Smooth muscle cell (in vitro differentiated cells): ENCODE results near the gene ATP5F1E. TPM values are rescaled to one million over a fixed set of nuclear protein-coding genes. Genes with fewer than 3 reads are reported as not detected.

Experiments used
- DNase-seq: peaks from one replicate; lab custom pipeline; 2025; ENCODE audit not compliant: unreplicated experiment; lab: John Stamatoyannopoulos, UW
- H2AFZ ChIP-seq: fragments of 200-600 bp; sonication (generic); 2 replicates; pipeline ENCODE4 v1.6.0; 2016; ENCODE audit warnings: antibody characterized with exemption, low read depth, mild to moderate bottlenecking
- H3F3A ChIP-seq: fragments of 200-600 bp; sonication (generic); 2 replicates; pipeline ENCODE4 v1.6.0; 2017; ENCODE audit warnings: antibody characterized with exemption, low read depth
- H3K27ac ChIP-seq: fragments of 200-600 bp; sonication (generic); 2 replicates; pipeline ENCODE4 v1.5.1; 2016; ENCODE audit warnings: low read depth, mild to moderate bottlenecking
- H3K27me3 ChIP-seq: fragments of 200-600 bp; sonication (generic); 2 replicates; pipeline ENCODE4 v1.6.1; 2016; ENCODE audit warnings: low read depth, mild to moderate bottlenecking
- H3K36me3 ChIP-seq: fragments of 200-600 bp; sonication (generic); 2 replicates; pipeline ENCODE4 v1.5.1; 2016; ENCODE audit warnings: low read depth
- H3K4me1 ChIP-seq: fragments of 200-600 bp; sonication (generic); 2 replicates; pipeline ENCODE4 v1.5.1; 2016; ENCODE audit warnings: low read depth
- H3K4me2 ChIP-seq: fragments of 200-600 bp; sonication (generic); 2 replicates; pipeline ENCODE4 v1.6.0; 2016; ENCODE audit warnings: mild to moderate bottlenecking
- H3K4me3 ChIP-seq: fragments of 200-600 bp; sonication (generic); 2 replicates; pipeline ENCODE4 v1.5.1; 2016; ENCODE audit warnings: mild to moderate bottlenecking
- H3K79me2 ChIP-seq: fragments of 200-600 bp; sonication (generic); 2 replicates; pipeline ENCODE4 v1.6.0; 2016; ENCODE audit warnings: low read depth, mild to moderate bottlenecking
- H3K9ac ChIP-seq: fragments of 200-600 bp; sonication (generic); 2 replicates; pipeline ENCODE4 v1.6.0; 2016; ENCODE audit warnings: low read depth
- H3K9me3 ChIP-seq: fragments of 200-600 bp; sonication (generic); replicated peaks from 2 replicates; pipeline ENCODE4 v1.5.1; 2016; ENCODE audit warnings: low read depth
- H4K20me1 ChIP-seq: fragments of 200-600 bp; sonication (generic); 2 replicates; pipeline ENCODE4 v1.6.0; 2016; ENCODE audit warnings: low read depth
- WGBS: methylation state at CpG from one replicate; pipeline ENCODE4 v1.1.7; 2016; ENCODE audit warnings: low lambda C conversion rate; 5-methylcytosine and 5-hydroxymethylcytosine counted together
- polyA plus RNA-seq: library from polyadenylated mRNA; unstranded; fragments of >200 nt; fragmentation: Nextera tagmentation; extraction: Ambion mirVana; gene quantifications from 2 replicates; pipeline ENCODE4 v1.2.1, GENCODE V29; 2016
- total RNA-seq: library from RNA; depleted of rRNA; stranded (reverse); fragments of >200 nt; gene quantifications from 2 replicates; pipeline ENCODE4 v1.2.3, GENCODE V29; 2014
- TF ChIP-seq, protein P1 (sequence below): fragments of 200-600 bp; sonication (generic); IDR thresholded peaks from 2 replicates; pipeline ENCODE4 v1.5.1; 2017; ENCODE audit warnings: borderline replicate concordance, mild to moderate bottlenecking, antibody characterized with exemption; ENCODE audit not compliant: insufficient read depth, poor library complexity, severe bottlenecking

ATP5F1E gene
- total and polyA plus RNA-seq, 2 experiments from 2014 or later: 48.6 to 265 TPM

DNA sequence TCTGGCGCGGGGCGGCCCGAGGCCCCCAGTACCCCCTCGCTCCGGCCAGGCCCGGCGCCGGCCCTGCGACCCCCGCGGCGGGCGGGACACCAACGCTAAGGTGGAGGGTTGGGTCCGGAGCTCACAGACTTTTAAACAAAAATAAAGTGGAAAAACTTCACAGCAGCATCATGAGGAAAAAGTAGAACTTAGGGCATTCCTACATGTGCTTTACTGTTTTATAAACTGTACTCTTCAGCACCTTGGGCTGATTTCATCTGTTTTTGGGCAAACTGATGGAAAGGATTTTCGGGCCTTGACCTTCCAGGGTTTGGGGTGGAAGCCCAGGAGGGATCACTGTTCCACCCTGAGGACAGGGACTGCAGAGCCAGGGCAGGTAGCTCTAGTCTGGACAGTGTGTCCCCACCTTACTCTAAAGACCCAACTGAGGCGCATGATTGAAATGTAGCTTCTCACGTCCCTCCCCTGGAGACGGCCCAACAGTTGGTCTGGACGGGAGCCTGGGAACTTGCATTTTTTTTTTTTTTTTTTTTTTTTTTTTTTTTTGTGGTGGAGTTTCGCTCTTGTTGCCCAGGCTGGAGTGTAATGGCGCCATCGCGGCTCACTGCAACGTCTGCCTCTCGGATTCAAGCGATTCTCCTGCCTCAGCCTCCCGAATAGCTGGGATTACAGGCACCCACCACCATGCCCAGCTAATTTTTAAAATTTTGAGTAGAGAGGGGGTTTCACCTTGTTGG is 50.3 kb downstream of the ATP5F1E start:
- H3K27ac ChIP-seq: no peak overlapping the region
- no peaks in the 10 kb centered on the region for H3K36me3 ChIP-seq
- peak overlapping the region; percentile 95 for H3K4me3 ChIP-seq
- H3F3A ChIP-seq: no peaks in the 10 kb centered on the region
- H3K27me3 ChIP-seq: no peaks in the 10 kb centered on the region
- WGBS: 24% methylated on average over 24 of the region's 29 CpGs
- H3K79me2 ChIP-seq: peaks cover 45% of the 10 kb centered on the region
- H4K20me1 ChIP-seq: peaks cover 20% of the 10 kb centered on the region
- peak overlapping the region; percentile 70 for H3K9ac ChIP-seq
- H3K4me1 ChIP-seq: no peaks in the 10 kb centered on the region
- H3K9me3 ChIP-seq: no peaks in the 10 kb centered on the region
- peak overlapping the region; percentile 82 for H3K4me2 ChIP-seq
- DNase-seq: no peak
- peak overlapping the region; percentile 82 for H2AFZ ChIP-seq
- TF ChIP-seq, protein P1, sequence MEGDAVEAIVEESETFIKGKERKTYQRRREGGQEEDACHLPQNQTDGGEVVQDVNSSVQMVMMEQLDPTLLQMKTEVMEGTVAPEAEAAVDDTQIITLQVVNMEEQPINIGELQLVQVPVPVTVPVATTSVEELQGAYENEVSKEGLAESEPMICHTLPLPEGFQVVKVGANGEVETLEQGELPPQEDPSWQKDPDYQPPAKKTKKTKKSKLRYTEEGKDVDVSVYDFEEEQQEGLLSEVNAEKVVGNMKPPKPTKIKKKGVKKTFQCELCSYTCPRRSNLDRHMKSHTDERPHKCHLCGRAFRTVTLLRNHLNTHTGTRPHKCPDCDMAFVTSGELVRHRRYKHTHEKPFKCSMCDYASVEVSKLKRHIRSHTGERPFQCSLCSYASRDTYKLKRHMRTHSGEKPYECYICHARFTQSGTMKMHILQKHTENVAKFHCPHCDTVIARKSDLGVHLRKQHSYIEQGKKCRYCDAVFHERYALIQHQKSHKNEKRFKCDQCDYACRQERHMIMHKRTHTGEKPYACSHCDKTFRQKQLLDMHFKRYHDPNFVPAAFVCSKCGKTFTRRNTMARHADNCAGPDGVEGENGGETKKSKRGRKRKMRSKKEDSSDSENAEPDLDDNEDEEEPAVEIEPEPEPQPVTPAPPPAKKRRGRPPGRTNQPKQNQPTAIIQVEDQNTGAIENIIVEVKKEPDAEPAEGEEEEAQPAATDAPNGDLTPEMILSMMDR: no peak

DNA sequence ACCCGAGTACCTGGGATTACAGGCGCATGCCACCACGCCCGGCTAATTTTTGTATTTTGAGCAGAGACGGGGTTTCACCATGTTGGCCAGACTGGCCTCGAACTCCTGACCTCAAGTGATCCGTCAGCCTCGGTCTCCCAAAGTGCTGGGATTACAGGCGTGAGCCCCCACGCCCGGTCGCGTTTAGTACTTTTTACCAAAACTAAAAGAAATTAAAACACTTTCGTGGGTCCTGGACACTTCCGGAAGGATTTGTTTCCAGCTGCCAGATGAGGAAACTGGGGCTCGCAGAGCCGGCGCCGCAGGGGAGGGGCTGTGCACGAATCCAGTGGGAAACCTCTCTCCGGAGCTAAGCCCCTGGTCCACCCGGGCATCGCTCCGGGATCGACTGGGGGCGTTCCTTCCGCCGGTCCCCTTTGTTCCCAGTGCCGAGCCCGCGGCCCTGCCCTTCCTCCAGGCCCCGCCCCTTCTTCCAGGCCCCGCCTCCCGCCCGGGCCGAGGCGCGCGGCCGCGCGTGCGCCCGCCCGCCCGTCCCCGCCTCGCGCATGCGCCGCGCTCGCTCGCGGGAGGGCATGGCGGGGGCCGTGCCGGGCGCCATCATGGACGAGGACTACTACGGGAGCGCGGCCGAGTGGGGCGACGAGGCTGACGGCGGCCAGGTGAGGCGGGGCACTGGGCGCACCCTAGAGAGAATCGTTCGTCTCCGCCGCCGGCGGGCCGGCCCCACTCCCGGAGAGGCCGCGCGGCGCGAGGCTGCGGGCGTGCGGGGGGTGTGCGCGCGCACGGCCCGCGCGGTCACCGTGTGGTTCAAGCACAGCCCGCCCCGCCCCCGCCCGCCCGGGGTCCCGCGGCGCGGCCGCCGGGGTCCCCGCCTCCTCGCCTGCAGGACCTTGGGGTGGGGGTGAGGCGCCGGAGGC is 51.2 kb downstream of the ATP5F1E start, which contains the start of gene NELFCD:
NELFCD (plus strand) TSS at position 546 of the 917 bp plus-strand sequence; CDS start at position 600, 54 bp downstream.
- H3F3A ChIP-seq: no peaks in the 10 kb centered on the region
- 24% methylated on average over 44 of the region's 109 CpGs for WGBS
- H3K27ac ChIP-seq: peak within 1 kb of the TSS; percentile 47
- H3K4me3 ChIP-seq: peak within 1 kb of the TSS; percentile 95
- peak within 1 kb of the TSS; percentile 88 for H2AFZ ChIP-seq
- peaks cover 41% of the 10 kb centered on the region for H3K79me2 ChIP-seq
- peak; percentile 70 for DNase-seq
- peak within 1 kb of the TSS; percentile 86 for H3K4me2 ChIP-seq
- no peaks in the 10 kb centered on the region for H3K27me3 ChIP-seq
- H3K9me3 ChIP-seq: no peaks in the 10 kb centered on the region
- peak within 1 kb of the TSS; percentile 70 for H3K9ac ChIP-seq
- H3K36me3 ChIP-seq: no peaks in the 10 kb centered on the region
- no peaks in the 10 kb centered on the region for H3K4me1 ChIP-seq
- H4K20me1 ChIP-seq: peaks cover 13% of the 10 kb centered on the region
- TF ChIP-seq, protein P1: no peak

DNA sequence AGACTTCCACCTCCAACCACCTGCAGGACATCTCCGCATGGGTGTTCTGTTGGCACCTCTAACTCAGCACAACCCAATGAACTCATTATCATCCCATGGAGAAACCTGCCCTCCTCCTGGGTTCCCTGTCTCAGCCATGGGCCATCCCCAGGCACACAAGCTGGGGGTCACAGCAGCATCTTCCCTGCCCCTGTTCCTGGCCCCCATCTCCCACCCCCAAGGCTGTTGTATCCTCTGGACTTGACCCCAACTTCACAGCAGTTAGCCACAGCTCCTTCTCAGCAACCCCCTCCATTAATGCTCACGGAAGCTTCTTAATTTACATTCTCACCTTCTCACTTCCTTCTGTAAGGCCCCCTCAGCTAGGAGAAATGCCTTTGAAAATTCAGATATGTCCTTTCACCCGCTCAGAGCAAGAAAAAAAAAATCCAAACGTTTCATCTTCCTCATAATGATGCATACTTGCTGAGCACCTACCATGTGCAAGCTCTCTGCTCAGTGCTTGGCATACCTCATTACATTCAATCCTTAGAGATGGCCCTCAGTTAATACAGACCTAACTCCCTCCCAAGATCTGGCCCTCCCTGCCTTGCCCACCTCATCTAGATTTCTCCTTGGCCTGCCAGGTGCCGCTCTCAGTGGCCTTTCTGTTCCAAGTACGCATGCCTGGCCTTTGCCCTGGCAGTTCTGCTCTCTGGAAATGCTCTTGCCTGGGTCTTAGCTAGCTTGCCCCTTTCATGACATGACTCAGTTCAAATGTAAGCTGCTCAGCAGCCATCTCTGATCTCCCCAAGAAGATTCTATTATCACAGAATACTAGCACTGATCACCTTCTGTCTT is 53.6 kb downstream of the ATP5F1E start:
- Histone ChIP-seq H3F3A (no peaks in the 10 kb centered on the region), H3K27ac (no peak overlapping the region), H3K36me3 (no peaks in the 10 kb centered on the region), H2AFZ (no peak overlapping the region), H3K4me3 (no peak overlapping the region), H3K4me2 (no peak overlapping the region), H3K4me1 (no peaks in the 10 kb centered on the region), H3K9ac (no peak overlapping the region), H3K79me2 (peaks cover 20% of the 10 kb centered on the region), H3K27me3 (no peaks in the 10 kb centered on the region), H3K9me3 (no peaks in the 10 kb centered on the region), H4K20me1 (no peaks in the 10 kb centered on the region)
- 74% methylated on average over 6 of the region's 6 CpGs for WGBS
- TF ChIP-seq, protein P1: no peak
- no peak for DNase-seq
